Panc1 (cell line): Measurements from ENCODE around the gene ASB7. TPM values are rescaled to one million over a fixed set of nuclear protein-coding genes. Genes with fewer than 3 reads are reported as not detected.

ENCODE experiments used
- ATAC-seq: fragments of 200-7000 bp; cut with Tn5 transposase; 2 replicates; pipeline ENCODE4 v1.9.1; 2020; ENCODE audit warnings: mild to moderate bottlenecking, moderate library complexity
- BruUV-seq: library from RNA; stranded (reverse); fragments of 400-500 nt; replicated peaks from 2 replicates; lab custom pipeline; 2021; lab: Mats Ljungman, UMichigan
- CTCF ChIA-PET: fragments of 300-600 bp; sonication (Branson Sonifier 250); formaldehyde crosslinking; loops from one replicate; lab custom pipeline; 2022; ENCODE audit warnings: antibody characterized with exemption; lab: Charles Lee
- POLR2A ChIA-PET: fragments of 300-600 bp; sonication (Branson Sonifier 250); formaldehyde crosslinking; loops from one replicate; lab custom pipeline; 2022; ENCODE audit warnings: antibody characterized with exemption; lab: Charles Lee
- DNase-seq: peaks from one replicate; pipeline ENCODE4 v3.0.0-alpha.2; 2010; ENCODE audit warnings: low read depth, low spot score
- H3K27ac ChIP-seq: 2 replicates; pipeline ENCODE4 v1.5.1; 2011; ENCODE audit warnings: mild to moderate bottlenecking, low read length, inconsistent platforms
- H3K27me3 ChIP-seq: fragments of 200-500 bp; sonication (Bioruptor generic); 2 replicates; pipeline ENCODE4 v1.6.0; 2014; ENCODE audit warnings: low read length, inconsistent platforms; ENCODE audit not compliant: control insufficient read depth, insufficient read depth
- H3K36me3 ChIP-seq: fragments of 200-500 bp; sonication (Bioruptor generic); 2 replicates; pipeline ENCODE4 v1.5.1; 2014; ENCODE audit warnings: inconsistent platforms, mild to moderate bottlenecking, low read length, moderate library complexity; ENCODE audit not compliant: control insufficient read depth, insufficient read depth
- H3K4me1 ChIP-seq: 2 replicates; pipeline ENCODE4 v1.5.1; 2011; ENCODE audit warnings: inconsistent platforms, mild to moderate bottlenecking, low read length, moderate library complexity; ENCODE audit not compliant: control insufficient read depth, insufficient read depth
- H3K4me3 ChIP-seq, 2 experiments: 2 replicates each; pipeline ENCODE4 v1.5.1; 2011 to 2012; ENCODE audit warnings: low read depth in 2 of 2, low read length in 2 of 2, mild to moderate bottlenecking in 2 of 2, inconsistent platforms in 1 of 2, moderate library complexity in 1 of 2
- H3K9me3 ChIP-seq: fragments of 200-500 bp; sonication (Bioruptor generic); 2 replicates; pipeline ENCODE4 v1.5.1; 2014; ENCODE audit warnings: low read depth, mild to moderate bottlenecking, inconsistent platforms, low read length, moderate library complexity; ENCODE audit not compliant: control insufficient read depth, insufficient read depth
- POLR2AphosphoS5 ChIP-seq: IDR thresholded peaks from 2 replicates; pipeline ENCODE4 v1.6.1; 2012; ENCODE audit warnings: mild to moderate bottlenecking, low read depth, low read length, moderate library complexity
- SIN3A ChIP-seq: IDR thresholded peaks from 2 replicates; pipeline ENCODE4 v1.6.1; 2012; ENCODE audit warnings: low read depth, mild to moderate bottlenecking, low read length, moderate library complexity, borderline replicate concordance; ENCODE audit not compliant: insufficient read depth
- TCF7L2 ChIP-seq: IDR thresholded peaks from 2 replicates; pipeline ENCODE4 v1.6.1; 2011; ENCODE audit warnings: mild to moderate bottlenecking, low read depth, low read length, inconsistent platforms
- in situ Hi-C: cut with HindIII; loops from 2 replicates; pipeline ENCODE4 v1.10.0; 2016; ENCODE audit warnings: low sequenced_read_pairs, low pct_unique_long_range_greater_than_20kb
- intact Hi-C: fragments of 100-400 bp; cut with micrococcal nuclease; formaldehyde crosslinking; loops from one replicate; pipeline ENCODE4 v1.10.0; 2022; ENCODE audit not compliant: unreplicated experiment
- total RNA-seq: library from RNA; stranded (reverse); gene quantifications from one replicate; pipeline ENCODE4 v1.2.1, GENCODE V29; 2021; ENCODE audit not compliant: unreplicated experiment
- TF ChIP-seq, protein P1 (sequence below): fragments of 450-650 bp; IDR thresholded peaks from 2 replicates; pipeline ENCODE4 v1.5.1; 2017; ENCODE audit warnings: mild to moderate bottlenecking
- TF ChIP-seq, protein P2 (sequence below), 2 experiments: IDR thresholded peaks; 2 replicates each; pipeline ENCODE4 v1.6.1; 2011 to 2012; ENCODE audit warnings: low read depth in 2 of 2, control low read depth in 1 of 2, low read length in 1 of 2, mild to moderate bottlenecking in 1 of 2, moderate library complexity in 1 of 2; ENCODE audit not compliant: insufficient read depth in 1 of 2

ASB7 gene
- total RNA-seq, 1 experiment from 2014 or later: 18.1 TPM

DNA sequence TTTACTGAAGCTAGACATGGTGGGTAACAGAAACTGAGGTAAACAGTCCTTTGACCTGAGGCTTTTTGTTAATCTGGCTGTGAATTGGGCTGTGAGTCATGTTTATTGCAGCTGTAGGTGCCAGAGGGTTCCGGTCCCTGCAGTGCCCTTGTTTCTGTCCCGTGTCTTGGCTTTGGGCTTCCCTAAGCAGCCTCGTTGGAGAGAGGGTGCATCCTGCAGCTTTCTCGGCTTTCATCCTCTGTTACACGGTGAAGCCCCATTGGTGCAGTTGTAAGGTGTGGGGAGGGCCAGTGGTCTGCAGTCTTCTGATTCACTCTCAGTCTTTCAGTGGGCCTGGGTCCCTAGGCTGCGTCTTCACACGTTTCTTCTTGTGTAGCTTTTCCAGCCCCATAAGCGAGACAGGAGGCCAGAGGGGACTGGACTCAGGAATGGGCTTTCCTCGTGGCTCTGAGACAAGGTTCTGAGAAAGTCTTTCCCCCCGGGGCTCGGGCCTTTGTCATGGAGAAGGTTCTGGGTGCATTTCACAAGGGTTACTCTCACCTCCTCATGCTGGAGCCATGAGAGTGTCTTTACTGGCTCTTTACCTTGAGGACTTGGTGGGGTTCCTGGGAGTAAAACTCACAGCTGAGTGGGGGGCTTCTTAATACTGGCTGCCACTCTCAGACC is 33.1 kb downstream of the ASB7 start:
- DNase-seq: no peak
- intact Hi-C loops: no loop called here

DNA sequence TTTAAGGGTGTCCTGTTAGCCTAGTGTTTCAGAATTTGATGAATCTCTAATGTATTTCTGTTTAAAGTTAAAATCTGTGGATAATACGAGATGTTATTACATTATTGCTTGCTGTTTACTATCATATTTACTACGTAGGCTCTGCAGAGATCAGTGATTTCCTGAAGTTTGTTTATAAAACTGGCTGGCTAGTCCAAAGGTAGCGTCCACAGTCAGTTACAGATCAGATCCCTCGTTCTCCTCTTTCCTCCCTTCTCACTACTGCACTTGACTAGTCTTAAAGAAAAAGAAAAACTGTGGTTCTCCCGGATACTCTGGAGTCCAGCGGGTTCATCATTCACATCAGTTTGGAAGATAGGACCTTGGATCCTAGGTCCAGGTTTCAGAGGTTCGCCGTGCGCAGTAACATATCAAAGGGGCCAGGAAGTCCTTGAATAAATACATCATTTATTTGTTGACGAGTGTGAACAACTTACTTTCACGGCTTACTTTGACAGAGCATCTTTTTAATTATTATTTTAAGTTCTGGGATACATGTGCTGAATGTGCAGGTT is 35.9 kb downstream of the ASB7 start:
- intact Hi-C loops: no loop called here
- ATAC-seq (no peak), DNase-seq (no peak)
- TF ChIP-seq SIN3A: no peak
- TF ChIP-seq POLR2AphosphoS5: no peak
- TF ChIP-seq, protein P1, sequence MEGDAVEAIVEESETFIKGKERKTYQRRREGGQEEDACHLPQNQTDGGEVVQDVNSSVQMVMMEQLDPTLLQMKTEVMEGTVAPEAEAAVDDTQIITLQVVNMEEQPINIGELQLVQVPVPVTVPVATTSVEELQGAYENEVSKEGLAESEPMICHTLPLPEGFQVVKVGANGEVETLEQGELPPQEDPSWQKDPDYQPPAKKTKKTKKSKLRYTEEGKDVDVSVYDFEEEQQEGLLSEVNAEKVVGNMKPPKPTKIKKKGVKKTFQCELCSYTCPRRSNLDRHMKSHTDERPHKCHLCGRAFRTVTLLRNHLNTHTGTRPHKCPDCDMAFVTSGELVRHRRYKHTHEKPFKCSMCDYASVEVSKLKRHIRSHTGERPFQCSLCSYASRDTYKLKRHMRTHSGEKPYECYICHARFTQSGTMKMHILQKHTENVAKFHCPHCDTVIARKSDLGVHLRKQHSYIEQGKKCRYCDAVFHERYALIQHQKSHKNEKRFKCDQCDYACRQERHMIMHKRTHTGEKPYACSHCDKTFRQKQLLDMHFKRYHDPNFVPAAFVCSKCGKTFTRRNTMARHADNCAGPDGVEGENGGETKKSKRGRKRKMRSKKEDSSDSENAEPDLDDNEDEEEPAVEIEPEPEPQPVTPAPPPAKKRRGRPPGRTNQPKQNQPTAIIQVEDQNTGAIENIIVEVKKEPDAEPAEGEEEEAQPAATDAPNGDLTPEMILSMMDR: no peak
- TF ChIP-seq TCF7L2: no peak
- TF ChIP-seq, protein P2, sequence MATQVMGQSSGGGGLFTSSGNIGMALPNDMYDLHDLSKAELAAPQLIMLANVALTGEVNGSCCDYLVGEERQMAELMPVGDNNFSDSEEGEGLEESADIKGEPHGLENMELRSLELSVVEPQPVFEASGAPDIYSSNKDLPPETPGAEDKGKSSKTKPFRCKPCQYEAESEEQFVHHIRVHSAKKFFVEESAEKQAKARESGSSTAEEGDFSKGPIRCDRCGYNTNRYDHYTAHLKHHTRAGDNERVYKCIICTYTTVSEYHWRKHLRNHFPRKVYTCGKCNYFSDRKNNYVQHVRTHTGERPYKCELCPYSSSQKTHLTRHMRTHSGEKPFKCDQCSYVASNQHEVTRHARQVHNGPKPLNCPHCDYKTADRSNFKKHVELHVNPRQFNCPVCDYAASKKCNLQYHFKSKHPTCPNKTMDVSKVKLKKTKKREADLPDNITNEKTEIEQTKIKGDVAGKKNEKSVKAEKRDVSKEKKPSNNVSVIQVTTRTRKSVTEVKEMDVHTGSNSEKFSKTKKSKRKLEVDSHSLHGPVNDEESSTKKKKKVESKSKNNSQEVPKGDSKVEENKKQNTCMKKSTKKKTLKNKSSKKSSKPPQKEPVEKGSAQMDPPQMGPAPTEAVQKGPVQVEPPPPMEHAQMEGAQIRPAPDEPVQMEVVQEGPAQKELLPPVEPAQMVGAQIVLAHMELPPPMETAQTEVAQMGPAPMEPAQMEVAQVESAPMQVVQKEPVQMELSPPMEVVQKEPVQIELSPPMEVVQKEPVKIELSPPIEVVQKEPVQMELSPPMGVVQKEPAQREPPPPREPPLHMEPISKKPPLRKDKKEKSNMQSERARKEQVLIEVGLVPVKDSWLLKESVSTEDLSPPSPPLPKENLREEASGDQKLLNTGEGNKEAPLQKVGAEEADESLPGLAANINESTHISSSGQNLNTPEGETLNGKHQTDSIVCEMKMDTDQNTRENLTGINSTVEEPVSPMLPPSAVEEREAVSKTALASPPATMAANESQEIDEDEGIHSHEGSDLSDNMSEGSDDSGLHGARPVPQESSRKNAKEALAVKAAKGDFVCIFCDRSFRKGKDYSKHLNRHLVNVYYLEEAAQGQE (IDR thresholded peaks at IDR 0.05; ENCODE audit: insufficient read depth in 1 of 2, low read depth in 2 of 2, low read length in 1 of 2): no peak
- H3K27ac ChIP-seq: no peak overlapping the region
- H3K4me3 ChIP-seq: no peak overlapping the region
- POLR2A ChIA-PET: no interaction called here
- H3K4me1 ChIP-seq: peaks cover 12% of the 10 kb centered on the region
- in situ Hi-C loops: no loop called here
- CTCF ChIA-PET: no interaction called here
- no peaks in the 10 kb centered on the region for H3K36me3 ChIP-seq
- no peaks in the 10 kb centered on the region for H3K9me3 ChIP-seq
- no TSS peak for BruUV-seq
- no peaks in the 10 kb centered on the region for H3K27me3 ChIP-seq

More for the DNA sequence above, 33.1 kb downstream of the ASB7 start:
- H3K27ac ChIP-seq: 0 out of 2 replicates have a peak overlapping the region, but pooled peaks have one; percentile 17
- ATAC-seq: no peak
- no TSS peak for BruUV-seq
- H3K4me3 ChIP-seq: no peak overlapping the region
- in situ Hi-C loops: no loop called here
- H3K27me3 ChIP-seq: no peaks in the 10 kb centered on the region
- H3K36me3 ChIP-seq: 0 out of 2 replicates have a peak, but pooled peaks cover 4% of the 10 kb centered on the region
- H3K9me3 ChIP-seq: no peaks in the 10 kb centered on the region
- POLR2A ChIA-PET: no interaction called here
- CTCF ChIA-PET: no interaction called here
- TF ChIP-seq SIN3A: no peak
- no peak for TF ChIP-seq TCF7L2
- no peak for TF ChIP-seq POLR2AphosphoS5
- peaks cover 12% of the 10 kb centered on the region for H3K4me1 ChIP-seq
